Peyer's patch (tissue), 4 donors: Measurements from ENCODE around the gene UBAC2. TPM values are rescaled to one million over a fixed set of nuclear protein-coding genes. Genes with fewer than 3 reads are reported as not detected.

Experiments used
- DNase-seq, 3 donors: peaks; one replicate each; pipeline ENCODE4 v3.0.0-alpha.2; 2017 to 2019
- H3K27ac ChIP-seq, 4 donors: fragments of 200-600 bp; sonication (generic); one replicate each; pipeline ENCODE4 v1.5.1; 2016 to 2019
- H3K27me3 ChIP-seq, 2 donors: fragments of 200-600 bp; sonication (generic); one replicate each; pipeline ENCODE4 v1.5.1; 2019
- H3K36me3 ChIP-seq, 3 donors: fragments of 200-600 bp; sonication (generic); one replicate each; pipeline ENCODE4 v1.5.1; 2016 to 2019
- H3K4me1 ChIP-seq, 4 donors: fragments of 200-600 bp; sonication (generic); one replicate each; pipeline ENCODE4 v1.5.1; 2016 to 2019
- H3K4me3 ChIP-seq, 4 donors: fragments of 200-600 bp; sonication (generic); 1 replicate in 3 of 4; 2 replicates in 1 of 4; pipeline ENCODE4 v1.5.1; 2016 to 2019; ENCODE audit warnings: mild to moderate bottlenecking in 1 of 4
- H3K9me3 ChIP-seq, 4 donors: fragments of 200-600 bp; sonication (generic); one replicate each; pipeline ENCODE4 v1.5.1; 2016 to 2019; ENCODE audit warnings: mild to moderate bottlenecking in 1 of 4
- CTCF ChIP-seq, 6 experiments: fragments of 450-650 bp in 4 of 6; fragments of 200-600 bp in 2 of 6; sonication (generic) in 1 of 6; IDR thresholded peaks; one replicate each; pipeline ENCODE4 v1.5.1; 2017 to 2019; ENCODE audit warnings: antibody characterized with exemption in 6 of 6, mild to moderate bottlenecking in 3 of 6, moderate library complexity in 1 of 6
- POLR2A ChIP-seq, 2 donors: fragments of 450-650 bp; IDR thresholded peaks; one replicate each; pipeline ENCODE4 v1.5.1; 2017; ENCODE audit warnings: antibody characterized with exemption in 2 of 2, mild to moderate bottlenecking in 2 of 2, moderate library complexity in 2 of 2
- total RNA-seq, 4 donors: library from RNA; depleted of rRNA; stranded (reverse); fragments of >200 nt; gene quantifications; one replicate each; pipeline ENCODE4 v1.1.0, GENCODE V29; 2016

Gene UBAC2
- total RNA-seq, 4 donors from 2014 or later, result 38.8 to 67.8 (median 63.4) TPM

GRCh38 chr13:99327761-99328160 lies 127.1 kb downstream of the UBAC2 start:
- TF ChIP-seq POLR2A (IDR thresholded peaks at IDR 0.05), result no peak
- TF ChIP-seq CTCF (IDR thresholded peaks at IDR 0.05), result no peak
- Histone ChIP-seq H3K4me3 (no peak overlapping the region), H3K27ac (no peak overlapping the region), H3K9me3 (no peaks in the 10 kb centered on the region), H3K36me3 (peaks cover 0 to 18% (median 0%) of the 10 kb centered on the region in 3 donors), H3K4me1 (peaks cover 0 to 23% (median 2%) of the 10 kb centered on the region in 4 donors), H3K27me3 (no peaks in the 10 kb centered on the region)
- DNase-seq, result no peak

- TF ChIP-seq CTCF (IDR thresholded peaks at IDR 0.05) (no peak), POLR2A (IDR thresholded peaks at IDR 0.05) (no peak)
- Histone ChIP-seq H3K27me3 (no peaks in the 10 kb centered on the region), H3K4me3 (no peak overlapping the region), H3K9me3 (no peaks in the 10 kb centered on the region), H3K36me3 (peaks cover 0 to 18% (median 0%) of the 10 kb centered on the region in 3 donors), H3K4me1 (peaks cover 0 to 14% (median 2%) of the 10 kb centered on the region in 4 donors), H3K27ac (no peak overlapping the region)
- no peak for DNase-seq
Measured at GRCh38 chr13:99329477-99329876, 128.8 kb downstream of the UBAC2 start.

- no peak for TF ChIP-seq CTCF (IDR thresholded peaks at IDR 0.05)
- TF ChIP-seq POLR2A (IDR thresholded peaks at IDR 0.05), result no peak
- Histone ChIP-seq H3K36me3 (peaks cover 0 to 23% (median 0%) of the 10 kb centered on the region in 3 donors), H3K4me1 (peaks cover 0 to 16% (median 2%) of the 10 kb centered on the region in 4 donors), H3K27me3 (no peaks in the 10 kb centered on the region), H3K27ac (no peak overlapping the region), H3K4me3 (no peak overlapping the region), H3K9me3 (no peaks in the 10 kb centered on the region)
- DNase-seq, result no peak
Measured at GRCh38 chr13:99330942-99331341, 130.3 kb downstream of the UBAC2 start.

- DNase-seq, result no peak
- H3K9me3 ChIP-seq, result no peaks in the 10 kb centered on the region
Measured at GRCh38 chr13:99331881-99332293, 131.2 kb downstream of the UBAC2 start.

GRCh38 chr13:99332456-99332855 lies 131.8 kb downstream of the UBAC2 start:
- Histone ChIP-seq H3K27me3 (no peaks in the 10 kb centered on the region), H3K4me1 (peaks cover 0 to 6% (median 2%) of the 10 kb centered on the region in 4 donors), H3K27ac (no peak overlapping the region), H3K36me3 (peaks cover 0 to 23% (median 0%) of the 10 kb centered on the region in 3 donors), H3K9me3 (no peaks in the 10 kb centered on the region), H3K4me3 (no peak overlapping the region)
- no peak for TF ChIP-seq POLR2A (IDR thresholded peaks at IDR 0.05)
- no peak for TF ChIP-seq CTCF (IDR thresholded peaks at IDR 0.05)
- DNase-seq, result peak in 1 of 3 donors; percentile 43

More at GRCh38 chr13:99331881-99332293, 131.2 kb downstream of the UBAC2 start:
- no peak overlapping the region for H3K4me3 ChIP-seq
- H3K27ac ChIP-seq, result no peak overlapping the region
- H3K4me1 ChIP-seq, result peaks cover 0 to 6% (median 2%) of the 10 kb centered on the region in 4 donors
- peaks cover 0 to 23% (median 0%) of the 10 kb centered on the region in 3 donors for H3K36me3 ChIP-seq
- H3K27me3 ChIP-seq, result no peaks in the 10 kb centered on the region
- TF ChIP-seq POLR2A (IDR thresholded peaks at IDR 0.05) (no peak), CTCF (IDR thresholded peaks at IDR 0.05) (no peak)

- Histone ChIP-seq H3K4me1 (peaks cover 0 to 6% (median 2%) of the 10 kb centered on the region in 4 donors), H3K27me3 (no peaks in the 10 kb centered on the region), H3K36me3 (peaks cover 0 to 12% (median 0%) of the 10 kb centered on the region in 3 donors), H3K4me3 (no peak overlapping the region), H3K27ac (no peak overlapping the region), H3K9me3 (no peaks in the 10 kb centered on the region)
- DNase-seq, result no peak
- TF ChIP-seq CTCF (IDR thresholded peaks at IDR 0.05) (no peak), POLR2A (IDR thresholded peaks at IDR 0.05) (no peak)
Measured at GRCh38 chr13:99334221-99334620, 133.6 kb downstream of the UBAC2 start.
